HepG2 (cell line): ENCODE data around the gene NFILZ. TPM values are rescaled to one million over a fixed set of nuclear protein-coding genes. Genes with fewer than 3 reads are reported as not detected.

Experiments used
- FLYWCH1 ChIP-seq: sonication (generic); formaldehyde crosslinking; IDR thresholded peaks from 2 replicates; pipeline ENCODE4 v1.8.1; 2023; ENCODE audit warnings: mild to moderate bottlenecking, missing genetic modification reagents
- GABPB1 ChIP-seq: IDR thresholded peaks from 2 replicates; pipeline ENCODE4 v1.6.1; 2016; ENCODE audit warnings: mild to moderate bottlenecking, missing genetic modification reagents, moderate library complexity, missing compliant biosample characterization
- HMG20B ChIP-seq: conservative IDR thresholded peaks from 2 replicates; pipeline ENCODE4 v1.6.1; 2016; ENCODE audit warnings: missing genetic modification reagents, missing compliant biosample characterization
- KLF16 ChIP-seq, 2 experiments: sonication (generic) in 1 of 2; formaldehyde crosslinking in 1 of 2; IDR thresholded peaks; 2 replicates each; pipeline versions ENCODE4 v1.6.1 to v1.8.0; 2016 to 2023; ENCODE audit warnings: missing genetic modification reagents in 2 of 2, missing compliant biosample characterization in 1 of 2
- MEIS1 ChIP-seq: sonication (generic); formaldehyde crosslinking; IDR thresholded peaks from 2 replicates; pipeline ENCODE4 v1.9.0; 2021; ENCODE audit warnings: mild to moderate bottlenecking, missing genetic modification reagents, moderate library complexity, borderline replicate concordance
- MTF2 ChIP-seq: sonication (generic); formaldehyde crosslinking; IDR thresholded peaks from 2 replicates; pipeline ENCODE4 v1.5.0; 2020; ENCODE audit warnings: missing genetic modification reagents, borderline replicate concordance
- NCOA2 ChIP-seq: sonication (generic); formaldehyde crosslinking; IDR thresholded peaks from 2 replicates; pipeline ENCODE4 v1.8.0; 2022; ENCODE audit warnings: inconsistent platforms
- NFE2L1 ChIP-seq: sonication (generic); formaldehyde crosslinking; IDR thresholded peaks from 2 replicates; pipeline ENCODE4 v1.4.0; 2020; ENCODE audit warnings: missing genetic modification reagents, mild to moderate bottlenecking, borderline replicate concordance
- NR2C2 ChIP-seq: sonication (generic); formaldehyde crosslinking; IDR thresholded peaks from 2 replicates; pipeline ENCODE4 v1.4.0; 2020; ENCODE audit warnings: missing genetic modification reagents, mild to moderate bottlenecking, moderate library complexity, borderline replicate concordance
- PPARG ChIP-seq: conservative IDR thresholded peaks from 2 replicates; pipeline ENCODE4 v1.6.1; 2016; ENCODE audit warnings: missing biosample characterization, missing genetic modification reagents
- RCOR2 ChIP-seq: IDR thresholded peaks from 2 replicates; pipeline ENCODE4 v1.6.1; 2016; ENCODE audit warnings: missing biosample characterization, missing genetic modification reagents
- YEATS4 ChIP-seq: sonication (generic); formaldehyde crosslinking; IDR thresholded peaks from 2 replicates; pipeline ENCODE4 v1.4.0; 2020; ENCODE audit warnings: missing genetic modification reagents, borderline replicate concordance
- ZBTB7A ChIP-seq: sonication (generic); formaldehyde crosslinking; IDR thresholded peaks from 2 replicates; pipeline ENCODE4 v1.8.0; 2022; ENCODE audit warnings: mild to moderate bottlenecking, missing genetic modification reagents
- ZNF317 ChIP-seq: sonication (generic); formaldehyde crosslinking; IDR thresholded peaks from 2 replicates; pipeline ENCODE4 v1.5.0; 2020; ENCODE audit warnings: mild to moderate bottlenecking, missing genetic modification reagents
- ZNF329 ChIP-seq: sonication (generic); formaldehyde crosslinking; IDR thresholded peaks from 2 replicates; pipeline ENCODE4 v1.9.0; 2021; ENCODE audit warnings: low read depth, mild to moderate bottlenecking, missing genetic modification reagents
- ZNF460 ChIP-seq: sonication (generic); formaldehyde crosslinking; IDR thresholded peaks from 2 replicates; pipeline ENCODE4 v1.5.1; 2020; ENCODE audit warnings: missing genetic modification reagents, mild to moderate bottlenecking, borderline replicate concordance
- ZNF768 ChIP-seq: sonication (generic); formaldehyde crosslinking; IDR thresholded peaks from 2 replicates; pipeline ENCODE4 v1.4.0; 2020; ENCODE audit warnings: missing genetic modification reagents
- ZZZ3 ChIP-seq: sonication (generic); formaldehyde crosslinking; IDR thresholded peaks from 2 replicates; pipeline ENCODE4 v1.4.0; 2020; ENCODE audit warnings: missing genetic modification reagents, mild to moderate bottlenecking, borderline replicate concordance
- polyA plus RNA-seq, 8 experiments: library from polyadenylated mRNA; depleted of rRNA in 3 of 8; stranded (reverse) in 7 of 8; unstranded in 1 of 8; fragments of >200 nt; fragmentation: Illumina TruSeq in 4 of 8; extraction: Trizol in 4 of 8; gene quantifications; 2 replicates each; pipeline versions ENCODE4 v1.2.1 to v1.2.3, GENCODE V29; 2011 to 2016; ENCODE audit warnings: low read depth in 4 of 8, missing spikeins in 1 of 8, mixed read lengths in 1 of 8; ENCODE audit not compliant: insufficient read depth in 1 of 8
- total RNA-seq, 5 experiments: library from RNA; depleted of rRNA; stranded (reverse); fragments of >200 nt; fragmentation: Illumina TruSeq; extraction: Trizol; gene quantifications; 2 replicates each; pipeline ENCODE4 v1.2.3, GENCODE V29; 2016; ENCODE audit warnings: low read depth in 1 of 5
- TF ChIP-seq, protein P1 (sequence below): IDR thresholded peaks from 2 replicates; pipeline ENCODE4 v1.6.1; 2016; ENCODE audit warnings: low read depth
- TF ChIP-seq, protein P2 (sequence below): sonication (generic); formaldehyde crosslinking; IDR thresholded peaks from 2 replicates; pipeline ENCODE4 v1.8.1; 2023; ENCODE audit warnings: missing genetic modification reagents, inconsistent platforms, borderline replicate concordance
- TF ChIP-seq, protein P3 (sequence below), 2 experiments: sonication (generic) in 1 of 2; formaldehyde crosslinking in 1 of 2; IDR thresholded peaks; 2 replicates each; pipeline versions ENCODE4 v1.4.0 to v1.6.1; 2016 to 2020; ENCODE audit warnings: borderline replicate concordance in 1 of 2, low read depth in 1 of 2, mild to moderate bottlenecking in 1 of 2, missing genetic modification reagents in 1 of 2
- TF ChIP-seq, protein P4 (sequence below): conservative IDR thresholded peaks from 2 replicates; pipeline ENCODE4 v1.6.1; 2018; ENCODE audit warnings: missing genetic modification reagents

Gene NFILZ
- total and polyA plus RNA-seq, 2 of the 13 experiments (the other 11 are each of a cell fraction or from before 2014, with no cell fraction given) = not detected

DNA sequence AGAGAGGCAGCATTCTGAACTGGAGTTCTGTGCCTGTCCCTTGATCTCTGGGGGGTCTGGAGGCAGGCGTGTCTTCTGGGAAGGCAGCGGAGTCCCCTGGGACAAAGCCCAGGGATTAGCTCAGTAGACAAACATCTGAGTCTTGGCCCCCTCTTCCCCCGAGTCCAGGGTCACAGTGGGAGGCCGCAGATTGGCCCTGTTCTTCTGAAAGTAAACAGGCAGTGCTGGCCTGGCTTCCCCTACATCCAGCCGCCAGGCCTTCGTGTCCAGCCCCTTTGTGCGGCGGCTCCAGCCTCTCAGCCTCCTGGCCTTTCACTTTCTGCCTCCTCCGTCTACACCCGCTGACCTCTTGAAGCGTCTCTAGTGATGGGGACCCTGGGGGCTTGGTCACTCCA is 989 bp downstream of the NFILZ start (continued):
- TF ChIP-seq, protein P1, sequence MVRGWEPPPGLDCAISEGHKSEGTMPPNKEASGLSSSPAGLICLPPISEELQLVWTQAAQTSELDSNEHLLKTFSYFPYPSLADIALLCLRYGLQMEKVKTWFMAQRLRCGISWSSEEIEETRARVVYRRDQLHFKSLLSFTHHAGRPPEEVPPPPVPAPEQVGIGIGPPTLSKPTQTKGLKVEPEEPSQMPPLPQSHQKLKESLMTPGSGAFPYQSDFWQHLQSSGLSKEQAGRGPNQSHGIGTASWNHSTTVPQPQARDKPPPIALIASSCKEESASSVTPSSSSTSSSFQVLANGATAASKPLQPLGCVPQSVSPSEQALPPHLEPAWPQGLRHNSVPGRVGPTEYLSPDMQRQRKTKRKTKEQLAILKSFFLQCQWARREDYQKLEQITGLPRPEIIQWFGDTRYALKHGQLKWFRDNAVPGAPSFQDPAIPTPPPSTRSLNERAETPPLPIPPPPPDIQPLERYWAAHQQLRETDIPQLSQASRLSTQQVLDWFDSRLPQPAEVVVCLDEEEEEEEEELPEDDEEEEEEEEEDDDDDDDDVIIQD (CRISPR knock-in tag) = peak; percentile 40; the same call in 1 of the 2 replicates
- TF ChIP-seq ZNF768 (CRISPR knock-in tag) = peak; percentile 80
- TF ChIP-seq MEIS1 (CRISPR knock-in tag) = no peak
- TF ChIP-seq ZNF329 (CRISPR knock-in tag) = no peak
- peak; percentile 62; the same call in 1 of the 2 replicates for TF ChIP-seq NR2C2 (CRISPR knock-in tag)
- peak; percentile 48; the same call in 1 of the 2 replicates for TF ChIP-seq ZNF460 (CRISPR knock-in tag)
- TF ChIP-seq MTF2 (CRISPR knock-in tag) = no peak
- 0 out of 2 replicates have a peak, but pooled peaks have one; percentile 45 for TF ChIP-seq ZNF317
- TF ChIP-seq ZBTB7A (CRISPR knock-in tag) = peak; percentile 88
- TF ChIP-seq, protein P2, sequence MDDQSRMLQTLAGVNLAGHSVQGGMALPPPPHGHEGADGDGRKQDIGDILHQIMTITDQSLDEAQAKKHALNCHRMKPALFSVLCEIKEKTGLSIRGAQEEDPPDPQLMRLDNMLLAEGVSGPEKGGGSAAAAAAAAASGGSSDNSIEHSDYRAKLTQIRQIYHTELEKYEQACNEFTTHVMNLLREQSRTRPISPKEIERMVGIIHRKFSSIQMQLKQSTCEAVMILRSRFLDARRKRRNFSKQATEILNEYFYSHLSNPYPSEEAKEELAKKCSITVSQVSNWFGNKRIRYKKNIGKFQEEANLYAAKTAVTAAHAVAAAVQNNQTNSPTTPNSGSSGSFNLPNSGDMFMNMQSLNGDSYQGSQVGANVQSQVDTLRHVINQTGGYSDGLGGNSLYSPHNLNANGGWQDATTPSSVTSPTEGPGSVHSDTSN (CRISPR knock-in tag) = no peak
- TF ChIP-seq NFE2L1 (CRISPR knock-in tag) = no peak
- TF ChIP-seq, protein P3, sequence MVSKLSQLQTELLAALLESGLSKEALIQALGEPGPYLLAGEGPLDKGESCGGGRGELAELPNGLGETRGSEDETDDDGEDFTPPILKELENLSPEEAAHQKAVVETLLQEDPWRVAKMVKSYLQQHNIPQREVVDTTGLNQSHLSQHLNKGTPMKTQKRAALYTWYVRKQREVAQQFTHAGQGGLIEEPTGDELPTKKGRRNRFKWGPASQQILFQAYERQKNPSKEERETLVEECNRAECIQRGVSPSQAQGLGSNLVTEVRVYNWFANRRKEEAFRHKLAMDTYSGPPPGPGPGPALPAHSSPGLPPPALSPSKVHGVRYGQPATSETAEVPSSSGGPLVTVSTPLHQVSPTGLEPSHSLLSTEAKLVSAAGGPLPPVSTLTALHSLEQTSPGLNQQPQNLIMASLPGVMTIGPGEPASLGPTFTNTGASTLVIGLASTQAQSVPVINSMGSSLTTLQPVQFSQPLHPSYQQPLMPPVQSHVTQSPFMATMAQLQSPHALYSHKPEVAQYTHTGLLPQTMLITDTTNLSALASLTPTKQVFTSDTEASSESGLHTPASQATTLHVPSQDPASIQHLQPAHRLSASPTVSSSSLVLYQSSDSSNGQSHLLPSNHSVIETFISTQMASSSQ (IDR thresholded peaks at IDR 0.05; ENCODE audit: low read depth) = peak; percentile 65
- TF ChIP-seq, protein P3 (CRISPR knock-in tag; IDR thresholded peaks at IDR 0.05; ENCODE audit: borderline replicate concordance) = peak; percentile 73; the same call in 1 of the 2 replicates
- TF ChIP-seq NCOA2 (CRISPR knock-in tag) = peak; percentile 82
- no peak for TF ChIP-seq HMG20B
- 0 out of 2 replicates have a peak, but pooled peaks have one; percentile 29 for TF ChIP-seq RCOR2 (CRISPR knock-in tag)
- TF ChIP-seq FLYWCH1 (CRISPR knock-in tag) = no peak
- TF ChIP-seq GABPB1 (CRISPR knock-in tag) = peak; percentile 48; the same call in 1 of the 2 replicates
- 0 out of 2 replicates have a peak, but pooled peaks have one; percentile 59 for TF ChIP-seq YEATS4
- peak in 1 of 2 experiments; percentile 75; a peak in 1 of 4 replicates for TF ChIP-seq KLF16 (CRISPR knock-in tag; IDR thresholded peaks at IDR 0.05)
- TF ChIP-seq, protein P4, sequence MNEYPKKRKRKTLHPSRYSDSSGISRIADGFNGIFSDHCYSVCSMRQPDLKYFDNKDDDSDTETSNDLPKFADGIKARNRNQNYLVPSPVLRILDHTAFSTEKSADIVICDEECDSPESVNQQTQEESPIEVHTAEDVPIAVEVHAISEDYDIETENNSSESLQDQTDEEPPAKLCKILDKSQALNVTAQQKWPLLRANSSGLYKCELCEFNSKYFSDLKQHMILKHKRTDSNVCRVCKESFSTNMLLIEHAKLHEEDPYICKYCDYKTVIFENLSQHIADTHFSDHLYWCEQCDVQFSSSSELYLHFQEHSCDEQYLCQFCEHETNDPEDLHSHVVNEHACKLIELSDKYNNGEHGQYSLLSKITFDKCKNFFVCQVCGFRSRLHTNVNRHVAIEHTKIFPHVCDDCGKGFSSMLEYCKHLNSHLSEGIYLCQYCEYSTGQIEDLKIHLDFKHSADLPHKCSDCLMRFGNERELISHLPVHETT = no peak; the same call in 1 of the 2 replicates
- TF ChIP-seq PPARG (CRISPR knock-in tag) = peak; percentile 46; the same call in 1 of the 2 replicates
- TF ChIP-seq ZZZ3 (CRISPR knock-in tag) = no peak
